Kidney (tissue), 14 donors: ENCODE results near the gene ZNF182. TPM values are rescaled to one million over a fixed set of nuclear protein-coding genes. Genes with fewer than 3 reads are reported as not detected.

Source experiments
- DNase-seq, 5 donors: peaks; one replicate each; pipeline ENCODE4 v3.0.0-alpha.2; 2013 to 2020
- FAIRE-seq: peaks from 2 replicates; lab custom pipeline; 2012; peaks lifted over from hg19 to GRCh38; lab: Jason Lieb, UNC
- H3K27ac ChIP-seq, 2 donors: one replicate each; pipeline ENCODE4 v1.7.0; 2013; ENCODE audit warnings: low read depth in 2 of 2, low read length in 2 of 2, inconsistent platforms in 1 of 2
- H3K27me3 ChIP-seq: one replicate; pipeline ENCODE4 v1.7.1; 2013; ENCODE audit warnings: low read length, inconsistent platforms; ENCODE audit not compliant: control insufficient read depth, insufficient read depth
- H3K36me3 ChIP-seq, 3 donors: one replicate each; pipeline versions ENCODE4 v1.7.0 to v1.7.1; 2013; ENCODE audit warnings: low read length in 3 of 3, control low read depth in 1 of 3, inconsistent platforms in 1 of 3; ENCODE audit not compliant: insufficient read depth in 3 of 3, control insufficient read depth in 2 of 3
- H3K4me1 ChIP-seq, 3 donors: one replicate each; pipeline versions ENCODE4 v1.7.0 to v1.7.1; 2013; ENCODE audit warnings: low read length in 3 of 3, inconsistent platforms in 1 of 3, low read depth in 1 of 3; ENCODE audit not compliant: control insufficient read depth in 2 of 3, insufficient read depth in 2 of 3
- H3K4me3 ChIP-seq, 3 donors: one replicate each; pipeline versions ENCODE4 v1.7.0 to v1.8.1; 2013; ENCODE audit warnings: low read length in 3 of 3, control low read depth in 1 of 3, inconsistent platforms in 1 of 3
- H3K9ac ChIP-seq, 3 donors: one replicate each; pipeline versions ENCODE4 v1.7.0 to v1.7.1; 2013; ENCODE audit warnings: low read length in 3 of 3, control low read depth in 1 of 3, inconsistent platforms in 1 of 3
- H3K9me3 ChIP-seq, 3 donors: one replicate each; pipeline versions ENCODE4 v1.7.0 to v1.7.1; 2013; ENCODE audit warnings: low read length in 3 of 3, control low read depth in 1 of 3, inconsistent platforms in 1 of 3; ENCODE audit not compliant: control insufficient read depth in 2 of 3, insufficient read depth in 1 of 3
- intact Hi-C: fragments of 100-400 bp; cut with DNase I; formaldehyde crosslinking; loops from one replicate; pipeline ENCODE4 v1.11.1; 2022
- polyA plus RNA-seq: library from polyadenylated mRNA; stranded (reverse); fragments of 350-450 nt; fragmentation: Illumina TruSeq; extraction: RNeasy Lipid Tissue Mini Kit (QIAGEN cat#74804); gene quantifications from one replicate; pipeline ENCODE4 v1.2.3, GENCODE V29; 2014; ENCODE audit warnings: low read depth, low replicate concordance; ENCODE audit not compliant: insufficient read depth
- total RNA-seq: library from RNA; stranded (reverse); fragmentation: NEBNext Ultra II Directional; extraction: Animal tissue kit (Norgen Biotek cat#: 25700); gene quantifications from one replicate; pipeline ENCODE4 v1.2.1, GENCODE V29; 2021
- TF ChIP-seq, protein P1 (sequence below): IDR thresholded peaks from 3 replicates; pipeline ENCODE4 v1.5.1; 2012; ENCODE audit warnings: mild to moderate bottlenecking, moderate library complexity, borderline replicate concordance; ENCODE audit not compliant: insufficient read depth; ENCODE audit errors: extremely low read depth
- donor health status: control.
- donor health status: control.
- donor health status: control.
- donor health status: control.
- donor health status: control.
- donor health status: DM: yes; HTN: yes; CAD: no.
- donor health status: Normal renal cell carcinoma (clear cell type).

The ZNF182 gene
- total and polyA plus RNA-seq, 2 donors from 2014 or later, result 3.2 to 5.8 TPM

DNA sequence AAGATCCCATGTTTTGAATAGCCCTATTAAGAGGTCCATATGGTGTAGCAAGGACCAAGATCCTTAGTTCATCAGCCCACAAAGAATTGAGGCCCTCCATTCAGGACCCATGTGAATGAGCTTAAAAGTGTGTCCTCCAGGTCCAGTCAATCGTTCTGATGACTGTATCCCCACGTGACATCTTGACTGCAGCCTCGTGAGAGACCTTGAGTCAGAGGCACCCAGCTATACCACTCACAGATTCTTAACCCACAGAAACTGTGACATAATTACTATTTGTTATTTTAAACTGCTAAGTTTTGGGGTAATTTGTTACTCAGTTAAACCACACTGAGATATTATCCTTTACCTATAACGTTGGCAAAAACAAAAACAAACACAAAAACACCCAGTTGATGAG is 62.4 kb downstream of the ZNF182 start:
- no peaks in the 10 kb centered on the region for H3K9me3 ChIP-seq
- no peak overlapping the region for H3K9ac ChIP-seq
- TF ChIP-seq, protein P1, sequence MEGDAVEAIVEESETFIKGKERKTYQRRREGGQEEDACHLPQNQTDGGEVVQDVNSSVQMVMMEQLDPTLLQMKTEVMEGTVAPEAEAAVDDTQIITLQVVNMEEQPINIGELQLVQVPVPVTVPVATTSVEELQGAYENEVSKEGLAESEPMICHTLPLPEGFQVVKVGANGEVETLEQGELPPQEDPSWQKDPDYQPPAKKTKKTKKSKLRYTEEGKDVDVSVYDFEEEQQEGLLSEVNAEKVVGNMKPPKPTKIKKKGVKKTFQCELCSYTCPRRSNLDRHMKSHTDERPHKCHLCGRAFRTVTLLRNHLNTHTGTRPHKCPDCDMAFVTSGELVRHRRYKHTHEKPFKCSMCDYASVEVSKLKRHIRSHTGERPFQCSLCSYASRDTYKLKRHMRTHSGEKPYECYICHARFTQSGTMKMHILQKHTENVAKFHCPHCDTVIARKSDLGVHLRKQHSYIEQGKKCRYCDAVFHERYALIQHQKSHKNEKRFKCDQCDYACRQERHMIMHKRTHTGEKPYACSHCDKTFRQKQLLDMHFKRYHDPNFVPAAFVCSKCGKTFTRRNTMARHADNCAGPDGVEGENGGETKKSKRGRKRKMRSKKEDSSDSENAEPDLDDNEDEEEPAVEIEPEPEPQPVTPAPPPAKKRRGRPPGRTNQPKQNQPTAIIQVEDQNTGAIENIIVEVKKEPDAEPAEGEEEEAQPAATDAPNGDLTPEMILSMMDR, result no peak
- H3K36me3 ChIP-seq, result no peaks in the 10 kb centered on the region
- H3K4me1 ChIP-seq, result no peaks in the 10 kb centered on the region
- DNase-seq (no peak), FAIRE-seq (no peak)
- H3K27ac ChIP-seq, result no peak overlapping the region
- intact Hi-C loops, result no loop called here
- H3K4me3 ChIP-seq, result no peak overlapping the region
- H3K27me3 ChIP-seq, result no peaks in the 10 kb centered on the region

- H3K36me3 ChIP-seq, result no peaks in the 10 kb centered on the region
- H3K4me3 ChIP-seq, result no peak overlapping the region
- no peaks in the 10 kb centered on the region for H3K4me1 ChIP-seq
- no peaks in the 10 kb centered on the region for H3K27me3 ChIP-seq
- FAIRE-seq (no peak), DNase-seq (no peak)
- TF ChIP-seq, protein P1, result no peak
- no peaks in the 10 kb centered on the region for H3K9me3 ChIP-seq
- H3K27ac ChIP-seq, result no peak overlapping the region
- intact Hi-C loops, result no loop called here
- no peak overlapping the region for H3K9ac ChIP-seq
These were observed 63.3 kb downstream of the ZNF182 start for GRCh38 chrX:47940448-47940847.

DNA sequence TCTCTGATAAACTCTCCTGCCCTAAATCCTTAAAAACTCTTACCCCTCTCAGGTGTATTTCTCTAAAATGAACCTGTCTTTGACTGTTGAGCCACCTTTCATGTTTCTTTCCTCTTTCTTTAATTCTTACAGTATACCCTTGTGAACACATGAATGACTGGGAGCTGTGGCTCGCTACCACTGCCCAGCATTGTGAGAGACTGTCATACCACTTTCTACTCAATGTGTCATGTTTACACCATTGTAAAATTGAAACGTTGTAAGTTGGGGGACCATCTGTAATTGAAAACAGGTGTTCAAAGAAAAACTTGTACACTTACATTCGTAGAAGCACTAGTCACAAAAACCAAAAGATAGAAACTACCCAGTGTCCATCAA is 66.9 kb downstream of the ZNF182 start:
- FAIRE-seq (no peak), DNase-seq (no peak)
- Histone ChIP-seq H3K9ac (no peak overlapping the region), H3K36me3 (no peaks in the 10 kb centered on the region), H3K9me3 (no peaks in the 10 kb centered on the region), H3K27ac (no peak overlapping the region), H3K4me3 (no peak overlapping the region), H3K4me1 (no peaks in the 10 kb centered on the region), H3K27me3 (no peaks in the 10 kb centered on the region)
- intact Hi-C loops, result no loop called here
- TF ChIP-seq, protein P1, result no peak
